ENCODE measurements around the gene CD300LG.

CD300LG gene

GRCh38 chr17:43817826-43818225 lies 29.1 kb upstream of the CD300LG start:
- ChIA-PET CTCF (no interaction called here), POLR2A (interaction anchor here (2.2 to 2.3 kb wide), 2 partner anchors 9 to 13 kb away, joined by 6 to 9 read pairs; no protein-coding TSS in a partner anchor)
- no peak for DNase-seq (ENCODE audit: extremely low spot score)
- TF ChIP-seq ZNF384 (IDR thresholded peaks at IDR 0.05) (no peak), ARNT (IDR thresholded peaks at IDR 0.05) (no peak)

- POLR2A ChIA-PET, result interaction anchor here (2.3 kb wide), 1 partner anchor 12 kb away, joined by 9 read pairs; no protein-coding TSS in a partner anchor
- CTCF ChIA-PET, result no interaction called here
- no peak for TF ChIP-seq ELF4 (IDR thresholded peaks at IDR 0.05)
- no peak for DNase-seq (ENCODE audit: extremely low spot score)
These were observed 28.0 kb upstream of the CD300LG start for GRCh38 chr17:43818966-43819365.

DNA sequence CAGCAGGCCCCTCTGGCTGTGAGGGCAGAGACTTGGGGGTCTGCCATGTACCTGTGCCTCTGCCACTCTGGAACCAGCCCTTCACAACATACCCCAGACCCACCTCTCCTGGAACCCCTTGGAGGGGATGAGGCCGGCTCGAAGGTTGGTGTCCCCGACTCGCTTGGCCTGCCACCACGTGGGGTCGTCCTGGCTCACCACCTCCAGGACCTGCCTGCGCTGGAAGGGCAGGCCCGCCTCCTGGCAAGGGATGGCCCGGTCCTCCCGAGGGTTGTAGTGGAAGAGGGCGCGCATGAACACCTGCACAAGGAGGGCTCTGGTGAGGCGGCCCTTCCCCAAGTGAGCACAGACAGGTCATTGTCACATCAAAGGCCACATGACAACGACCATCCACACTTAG lies 26.2 kb upstream of the CD300LG start:
- DNase-seq (ENCODE audit: extremely low spot score), result no peak
- CTCF ChIA-PET, result no interaction called here
- TF ChIP-seq FOXM1 (IDR thresholded peaks at IDR 0.05; ENCODE audit: borderline replicate concordance) (no peak), SUZ12 (IDR thresholded peaks at IDR 0.05) (no peak), ELF4 (IDR thresholded peaks at IDR 0.05) (no peak), TARDBP (IDR thresholded peaks at IDR 0.05) (no peak), CTBP1 (IDR thresholded peaks at IDR 0.05; ENCODE audit: borderline replicate concordance) (no peak), ARNT (IDR thresholded peaks at IDR 0.05) (no peak), BHLHE40 (IDR thresholded peaks at IDR 0.05; ENCODE audit: borderline replicate concordance) (no peak), NFRKB (IDR thresholded peaks at IDR 0.05) (no peak), FOXA1 (IDR thresholded peaks at IDR 0.05) (no peak), SP1 (IDR thresholded peaks at IDR 0.05) (no peak), LEF1 (IDR thresholded peaks at IDR 0.05; ENCODE audit: borderline replicate concordance) (no peak), ZNF384 (IDR thresholded peaks at IDR 0.05) (no peak), L3MBTL2 (conservative IDR thresholded peaks at IDR 0.05) (no peak)
- TF ChIP-seq, protein P1, sequence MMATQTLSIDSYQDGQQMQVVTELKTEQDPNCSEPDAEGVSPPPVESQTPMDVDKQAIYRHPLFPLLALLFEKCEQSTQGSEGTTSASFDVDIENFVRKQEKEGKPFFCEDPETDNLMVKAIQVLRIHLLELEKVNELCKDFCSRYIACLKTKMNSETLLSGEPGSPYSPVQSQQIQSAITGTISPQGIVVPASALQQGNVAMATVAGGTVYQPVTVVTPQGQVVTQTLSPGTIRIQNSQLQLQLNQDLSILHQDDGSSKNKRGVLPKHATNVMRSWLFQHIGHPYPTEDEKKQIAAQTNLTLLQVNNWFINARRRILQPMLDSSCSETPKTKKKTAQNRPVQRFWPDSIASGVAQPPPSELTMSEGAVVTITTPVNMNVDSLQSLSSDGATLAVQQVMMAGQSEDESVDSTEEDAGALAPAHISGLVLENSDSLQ (IDR thresholded peaks at IDR 0.05), result no peak
- POLR2A ChIA-PET, result no interaction called here

DNA sequence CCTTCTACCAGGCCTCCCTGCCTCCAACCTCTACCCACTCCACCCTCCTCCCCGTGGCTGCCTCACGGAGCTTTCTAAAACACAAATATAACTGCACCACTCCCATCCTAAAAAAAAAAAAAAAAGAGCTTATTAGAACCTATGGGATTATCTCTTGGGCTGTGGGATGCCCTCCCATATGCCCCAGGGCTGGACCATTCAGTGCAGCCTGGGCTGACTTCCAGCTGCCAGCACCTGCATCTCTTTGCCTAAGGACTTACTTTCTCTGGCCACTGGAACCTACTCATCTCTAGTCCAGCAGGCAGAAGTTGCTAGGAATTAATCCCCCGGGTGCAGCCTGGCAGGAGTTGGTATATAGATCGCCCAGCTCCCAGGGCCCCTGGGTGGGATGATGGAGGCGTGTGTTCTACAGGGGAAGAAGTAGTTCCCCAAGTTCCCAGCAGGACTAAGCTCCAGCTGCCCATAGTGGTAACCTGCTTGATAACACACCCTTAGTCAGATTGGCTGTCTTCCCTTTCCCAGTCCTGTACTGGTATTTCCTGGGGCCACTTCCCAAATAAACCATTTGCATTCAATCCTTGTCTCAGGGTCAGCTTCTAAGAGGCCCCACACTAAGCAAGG lies 24.3 kb upstream of the CD300LG start:
- POLR2A ChIA-PET, result no interaction called here
- no peak for DNase-seq (ENCODE audit: extremely low spot score)
- TF ChIP-seq TARDBP (IDR thresholded peaks at IDR 0.05) (no peak), NFRKB (IDR thresholded peaks at IDR 0.05) (no peak), FOXA1 (IDR thresholded peaks at IDR 0.05) (no peak), LEF1 (IDR thresholded peaks at IDR 0.05; ENCODE audit: borderline replicate concordance) (no peak), ARNT (IDR thresholded peaks at IDR 0.05) (no peak), HDGF (IDR thresholded peaks at IDR 0.05; ENCODE audit: borderline replicate concordance) (no peak), CTBP1 (IDR thresholded peaks at IDR 0.05; ENCODE audit: borderline replicate concordance) (no peak)
- CTCF ChIA-PET, result no interaction called here

- ChIA-PET POLR2A (interaction anchor here (1.2 kb wide), 1 partner anchor 17 kb away, joined by 3 read pairs; no protein-coding TSS in a partner anchor), CTCF (no interaction called here)
- no peak for DNase-seq (ENCODE audit: extremely low spot score)
- TF ChIP-seq FOXM1 (IDR thresholded peaks at IDR 0.05; ENCODE audit: borderline replicate concordance) (no peak), SP1 (IDR thresholded peaks at IDR 0.05) (no peak), LEF1 (IDR thresholded peaks at IDR 0.05; ENCODE audit: borderline replicate concordance) (no peak), ARNT (IDR thresholded peaks at IDR 0.05) (no peak), BHLHE40 (IDR thresholded peaks at IDR 0.05; ENCODE audit: borderline replicate concordance) (no peak), CTBP1 (IDR thresholded peaks at IDR 0.05; ENCODE audit: borderline replicate concordance) (no peak), L3MBTL2 (conservative IDR thresholded peaks at IDR 0.05) (no peak), TARDBP (IDR thresholded peaks at IDR 0.05) (no peak), HDGF (IDR thresholded peaks at IDR 0.05; ENCODE audit: borderline replicate concordance) (no peak), NFRKB (IDR thresholded peaks at IDR 0.05) (no peak), FOXA1 (IDR thresholded peaks at IDR 0.05) (no peak), ELF4 (IDR thresholded peaks at IDR 0.05) (no peak)
- TF ChIP-seq, protein P1 (IDR thresholded peaks at IDR 0.05), result no peak
These were observed 23.5 kb upstream of the CD300LG start for GRCh38 chr17:43823350-43824084.

GRCh38 chr17:43825567-43825966 lies 21.4 kb upstream of the CD300LG start:
- TF ChIP-seq ELF4 (IDR thresholded peaks at IDR 0.05), result no peak
- TF ChIP-seq FOXA1 (IDR thresholded peaks at IDR 0.05), result no peak
- no peak for TF ChIP-seq FOXM1 (IDR thresholded peaks at IDR 0.05; ENCODE audit: borderline replicate concordance)
- POLR2A ChIA-PET, result no interaction called here
- CTCF ChIA-PET, result no interaction called here
- no peak for DNase-seq (ENCODE audit: extremely low spot score)

GRCh38 chr17:43826206-43826605 lies 20.8 kb upstream of the CD300LG start:
- TF ChIP-seq FOXA1 (IDR thresholded peaks at IDR 0.05) (no peak), CTBP1 (IDR thresholded peaks at IDR 0.05; ENCODE audit: borderline replicate concordance) (no peak), SUZ12 (IDR thresholded peaks at IDR 0.05) (no peak), NFRKB (IDR thresholded peaks at IDR 0.05) (no peak), ELF4 (IDR thresholded peaks at IDR 0.05) (no peak), FOXK2 (IDR thresholded peaks at IDR 0.05) (no peak), HDGF (IDR thresholded peaks at IDR 0.05; ENCODE audit: borderline replicate concordance) (no peak), ZNF384 (IDR thresholded peaks at IDR 0.05) (no peak), FOXM1 (IDR thresholded peaks at IDR 0.05; ENCODE audit: borderline replicate concordance) (no peak), SP1 (IDR thresholded peaks at IDR 0.05) (no peak), ARNT (IDR thresholded peaks at IDR 0.05) (no peak), TARDBP (IDR thresholded peaks at IDR 0.05) (no peak), LEF1 (IDR thresholded peaks at IDR 0.05; ENCODE audit: borderline replicate concordance) (no peak), L3MBTL2 (conservative IDR thresholded peaks at IDR 0.05) (no peak)
- TF ChIP-seq, protein P1 (IDR thresholded peaks at IDR 0.05), result no peak
- no peak for DNase-seq (ENCODE audit: extremely low spot score)
- ChIA-PET POLR2A (interaction anchor here (0.7 to 1.4 kb wide), 2 partner anchors 9 to 41 kb away, joined by 3 to 6 read pairs; no protein-coding TSS in a partner anchor), CTCF (no interaction called here)

Measured in HEK293T (cell line).